Brain microvascular endothelial cell (primary cell): Measurements from ENCODE around the gene IFIT3.
A peak's percentile ranks its signal among the peaks of the same experiment; 100 is the strongest.

ENCODE experiments used
- DNase-seq: peaks from one replicate; pipeline ENCODE4 v3.0.0-alpha.2; 2020
- H3K27ac ChIP-seq: fragments of 250-450 bp; sonication (Bioruptor Pico); 2 replicates; pipeline ENCODE4 v1.5.1; 2020; ENCODE audit warnings: mild to moderate bottlenecking, moderate library complexity
- H3K27me3 ChIP-seq: fragments of 250-450 bp; sonication (Bioruptor Pico); replicated peaks from 2 replicates; pipeline ENCODE4 v1.5.1; 2020; ENCODE audit warnings: mild to moderate bottlenecking
- H3K36me3 ChIP-seq: fragments of 250-450 bp; sonication (Bioruptor Pico); replicated peaks from 2 replicates; pipeline ENCODE4 v1.5.1; 2020; ENCODE audit warnings: mild to moderate bottlenecking
- H3K4me3 ChIP-seq: 2 replicates; pipeline ENCODE4 v1.5.1; 2011; ENCODE audit warnings: low read depth, mild to moderate bottlenecking, control low read depth, low read length, moderate library complexity
- in situ Hi-C: cut with HindIII; loops from 2 replicates; pipeline ENCODE4 v1.10.0; 2017; ENCODE audit warnings: low sequenced_read_pairs, low pct_ligation_motif_present
- TF ChIP-seq, protein P1 (sequence below): IDR thresholded peaks from 2 replicates; pipeline ENCODE4 v1.5.1; 2011; ENCODE audit warnings: low read depth, mild to moderate bottlenecking, moderate library complexity, low read length, control low read depth, inconsistent platforms; ENCODE audit errors: missing control alignments

IFIT3 gene

DNA sequence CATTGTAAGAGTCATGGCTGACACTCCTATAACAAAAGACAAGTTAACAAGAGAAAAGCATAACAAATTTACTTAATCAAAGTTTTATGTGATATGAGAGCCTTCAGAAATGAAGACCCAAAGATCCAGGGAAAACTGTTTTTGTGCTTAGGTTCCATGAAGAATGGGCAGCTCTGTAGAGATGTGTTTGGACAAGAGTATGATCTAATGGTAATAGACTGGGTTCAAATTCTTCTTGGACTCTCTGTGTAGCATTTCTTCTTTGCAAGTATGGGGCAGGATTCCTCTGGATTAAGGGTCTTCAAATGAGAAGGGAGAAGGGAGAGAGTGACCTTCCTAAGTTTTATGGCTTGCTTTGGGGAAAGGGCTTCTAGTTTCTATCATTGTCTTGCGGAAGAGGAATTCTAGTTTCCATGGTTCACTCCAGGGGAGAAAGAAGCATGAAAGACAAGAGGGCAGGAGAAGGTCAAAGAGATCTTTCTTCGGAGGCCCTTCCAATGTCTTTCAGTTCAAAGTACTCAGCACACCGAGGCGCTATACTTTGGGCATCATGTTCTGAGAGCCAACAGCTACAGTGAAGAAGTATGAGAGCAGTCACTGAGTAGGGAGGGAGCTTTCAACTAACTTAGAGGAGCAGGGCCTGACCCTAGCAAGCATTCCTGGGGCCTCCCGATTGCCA lies 15.4 kb downstream of the IFIT3 start:
- H3K27ac ChIP-seq, result peak overlapping the region; percentile 31
- H3K4me3 ChIP-seq, result no peak overlapping the region
- H3K27me3 ChIP-seq, result no peaks in the 10 kb centered on the region
- TF ChIP-seq, protein P1, sequence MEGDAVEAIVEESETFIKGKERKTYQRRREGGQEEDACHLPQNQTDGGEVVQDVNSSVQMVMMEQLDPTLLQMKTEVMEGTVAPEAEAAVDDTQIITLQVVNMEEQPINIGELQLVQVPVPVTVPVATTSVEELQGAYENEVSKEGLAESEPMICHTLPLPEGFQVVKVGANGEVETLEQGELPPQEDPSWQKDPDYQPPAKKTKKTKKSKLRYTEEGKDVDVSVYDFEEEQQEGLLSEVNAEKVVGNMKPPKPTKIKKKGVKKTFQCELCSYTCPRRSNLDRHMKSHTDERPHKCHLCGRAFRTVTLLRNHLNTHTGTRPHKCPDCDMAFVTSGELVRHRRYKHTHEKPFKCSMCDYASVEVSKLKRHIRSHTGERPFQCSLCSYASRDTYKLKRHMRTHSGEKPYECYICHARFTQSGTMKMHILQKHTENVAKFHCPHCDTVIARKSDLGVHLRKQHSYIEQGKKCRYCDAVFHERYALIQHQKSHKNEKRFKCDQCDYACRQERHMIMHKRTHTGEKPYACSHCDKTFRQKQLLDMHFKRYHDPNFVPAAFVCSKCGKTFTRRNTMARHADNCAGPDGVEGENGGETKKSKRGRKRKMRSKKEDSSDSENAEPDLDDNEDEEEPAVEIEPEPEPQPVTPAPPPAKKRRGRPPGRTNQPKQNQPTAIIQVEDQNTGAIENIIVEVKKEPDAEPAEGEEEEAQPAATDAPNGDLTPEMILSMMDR, result no peak
- DNase-seq, result no peak
- in situ Hi-C loops, result no loop called here
- peaks cover 3% of the 10 kb centered on the region for H3K36me3 ChIP-seq

- DNase-seq, result no peak
- in situ Hi-C loops, result no loop called here
- peaks cover 3% of the 10 kb centered on the region for H3K36me3 ChIP-seq
These were observed 16.4 kb downstream of the IFIT3 start for GRCh38 chr10:89344156-89344555.

GRCh38 chr10:89345367-89346000 lies 17.7 kb downstream of the IFIT3 start:
- H3K4me3 ChIP-seq, result no peak overlapping the region
- H3K27ac ChIP-seq, result no peak overlapping the region
- in situ Hi-C loops, result no loop called here
- no peaks in the 10 kb centered on the region for H3K27me3 ChIP-seq
- no peaks in the 10 kb centered on the region for H3K36me3 ChIP-seq
- TF ChIP-seq, protein P1, result no peak
- DNase-seq, result no peak

More at GRCh38 chr10:89344156-89344555, 16.4 kb downstream of the IFIT3 start:
- TF ChIP-seq, protein P1, result no peak
- no peak overlapping the region for H3K4me3 ChIP-seq
- H3K27me3 ChIP-seq, result no peaks in the 10 kb centered on the region
- no peak overlapping the region for H3K27ac ChIP-seq

DNA sequence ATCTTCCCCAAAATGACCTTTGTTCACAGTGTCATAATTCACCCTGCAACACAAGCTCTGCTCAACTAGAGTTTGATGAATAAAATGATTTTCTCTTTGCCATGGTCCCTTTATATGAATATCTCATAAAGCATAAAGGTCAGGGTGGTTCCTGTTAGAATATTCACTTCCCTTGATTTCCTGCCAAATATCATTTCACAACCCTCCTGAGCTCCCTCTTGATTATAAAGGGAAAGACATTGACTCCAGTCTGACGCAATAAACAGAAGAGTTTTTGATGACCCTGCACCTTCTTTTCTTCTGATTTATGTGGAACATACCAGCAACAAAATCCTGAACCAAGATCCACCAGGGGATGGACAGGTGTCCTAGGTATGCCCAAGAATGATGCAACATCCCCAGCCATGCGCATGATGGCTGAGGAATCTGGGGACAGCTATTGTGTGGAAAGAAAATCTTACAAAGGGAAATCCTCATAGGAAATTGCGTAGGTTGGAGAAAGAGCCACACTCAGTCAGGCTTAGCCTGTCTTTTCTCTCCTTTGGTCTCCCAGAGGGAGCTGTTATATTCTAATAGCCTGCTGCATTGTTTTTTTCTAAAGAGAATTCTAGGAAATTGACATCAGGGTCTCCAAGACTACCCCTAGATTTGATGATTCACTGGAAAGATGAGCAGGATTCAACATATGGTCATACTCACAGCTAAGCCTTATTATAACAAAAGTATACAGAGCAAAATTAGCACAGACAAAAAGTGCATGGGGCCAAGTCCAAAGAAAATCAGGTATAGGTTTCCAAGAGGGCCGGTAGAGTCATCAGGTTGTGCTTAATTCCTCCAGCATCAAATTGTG lies 18.8 kb downstream of the IFIT3 start:
- in situ Hi-C loops, result no loop called here
- Histone ChIP-seq H3K36me3 (no peaks in the 10 kb centered on the region), H3K27ac (no peak overlapping the region), H3K4me3 (no peak overlapping the region), H3K27me3 (no peaks in the 10 kb centered on the region)
- no peak for DNase-seq
- TF ChIP-seq, protein P1, result no peak

- in situ Hi-C loops, result no loop called here
- H3K27me3 ChIP-seq, result no peaks in the 10 kb centered on the region
- no peak overlapping the region for H3K27ac ChIP-seq
- TF ChIP-seq, protein P1, result no peak
- DNase-seq, result no peak
- H3K4me3 ChIP-seq, result no peak overlapping the region
- H3K36me3 ChIP-seq, result no peaks in the 10 kb centered on the region
These were observed 20.1 kb downstream of the IFIT3 start for GRCh38 chr10:89347701-89348457.
